ENCODE results near the gene MISP. TPM values are rescaled to one million over a fixed set of nuclear protein-coding genes. Genes with fewer than 3 reads are reported as not detected.

Gene MISP
- total and polyA plus RNA-seq, 2 of the 13 experiments (the other 11 are each of a cell fraction or from before 2014, with no cell fraction given), result 0.67 to 1.3 TPM

- peak; percentile 29; the same call in 1 of the 2 replicates for TF ChIP-seq PATZ1 (CRISPR knock-in tag; IDR thresholded peaks at IDR 0.05)
- no peak for TF ChIP-seq ZNF343 (CRISPR knock-in tag; IDR thresholded peaks at IDR 0.05)
- TF ChIP-seq ISL2 (CRISPR knock-in tag; IDR thresholded peaks at IDR 0.05), result no peak
- TF ChIP-seq CTCF (CRISPR knock-in tag; IDR thresholded peaks at IDR 0.05), result peak; percentile 65
- TF ChIP-seq PAF1 (CRISPR knock-in tag; IDR thresholded peaks at IDR 0.05), result no peak
- peak; percentile 62; the same call in 1 of the 2 replicates for TF ChIP-seq ZMYM3 (CRISPR knock-in tag; IDR thresholded peaks at IDR 0.05)
- TF ChIP-seq ZNF414 (CRISPR knock-in tag; IDR thresholded peaks at IDR 0.05), result no peak
- TF ChIP-seq PCBP1 (IDR thresholded peaks at IDR 0.05; ENCODE audit: borderline replicate concordance, low read depth, low read length), result peak; percentile 95
- TF ChIP-seq HDAC6 (IDR thresholded peaks at IDR 0.05; ENCODE audit: low read depth, low read length), result no peak
- TF ChIP-seq HMGXB4 (CRISPR knock-in tag; IDR thresholded peaks at IDR 0.05; ENCODE audit: borderline replicate concordance in 1 of 2, low read depth in 1 of 2), result 0 out of 4 replicates have a peak, but pooled peaks of 1 of the 2 experiments have one; percentile 28
- TF ChIP-seq ZNF329 (CRISPR knock-in tag; IDR thresholded peaks at IDR 0.05; ENCODE audit: low read depth), result 0 out of 2 replicates have a peak, but pooled peaks have one; percentile 22
- TF ChIP-seq GABPA (IDR thresholded peaks at IDR 0.05; ENCODE audit: low read depth, low read length), result no peak; the same call in 1 of the 2 replicates
- TF ChIP-seq GABPA (CRISPR knock-in tag; IDR thresholded peaks at IDR 0.05; ENCODE audit: low read depth), result peak; percentile 68
- peak; percentile 55 for TF ChIP-seq ELF3 (CRISPR knock-in tag; IDR thresholded peaks at IDR 0.05)
- peak; percentile 77; the same call in 1 of the 2 replicates for TF ChIP-seq ETV5 (CRISPR knock-in tag; IDR thresholded peaks at IDR 0.05; ENCODE audit: borderline replicate concordance)
- peak; percentile 52; the same call in 1 of the 2 replicates for TF ChIP-seq MAZ (IDR thresholded peaks at IDR 0.05; ENCODE audit: borderline replicate concordance, low read depth, low read length)
- TF ChIP-seq MAZ (CRISPR knock-in tag; IDR thresholded peaks at IDR 0.05; ENCODE audit: low read depth), result no peak
- TF ChIP-seq ZFP36 (IDR thresholded peaks at IDR 0.05; ENCODE audit: borderline replicate concordance, low read depth, low read length, partially characterized antibody), result peak; percentile 70
- TF ChIP-seq DZIP1 (CRISPR knock-in tag; IDR thresholded peaks at IDR 0.05), result no peak
These were observed 20.4 kb downstream of the MISP start (continued) for GRCh38 chr19:771332-771785.

All from HepG2 (cell line).